ENCODE measurements around the gene ZIC1. TPM values are rescaled to one million over a fixed set of nuclear protein-coding genes. Genes with fewer than 3 reads are reported as not detected.

The ZIC1 gene
- polyA plus RNA-seq, 1 donor (not counting 4 experiments of a cell fraction or from before 2014, with no cell fraction given), result not detected

DNA sequence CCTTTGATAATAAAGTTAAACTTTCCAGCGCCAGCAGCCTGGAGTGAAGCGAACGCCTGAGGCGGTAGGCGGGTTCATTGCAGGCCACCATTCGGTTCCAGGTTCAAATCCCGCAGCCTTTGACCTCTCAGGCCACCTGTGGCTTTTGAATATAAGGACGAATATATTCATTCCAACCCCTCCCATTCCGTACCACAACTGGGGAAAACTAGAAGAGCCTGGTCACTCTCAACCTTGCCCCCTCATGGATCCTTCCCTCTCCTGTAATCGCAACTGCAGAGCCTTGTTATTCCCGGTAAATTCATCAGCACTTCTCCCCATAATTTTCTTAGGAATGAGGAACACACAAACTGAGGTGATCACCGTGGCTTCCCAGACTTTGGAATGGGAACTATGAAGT lies 38.0 kb upstream of the ZIC1 start:
- DNase-seq (ENCODE audit: low read depth, low spot score) (no peak), FAIRE-seq (no peak)
- dilution Hi-C loops (cut with MboI; ENCODE audit: extremely low pct_ligation_motif_present, low sequenced_read_pairs), result no loop called here
- Histone ChIP-seq H2AFZ (ENCODE audit: control insufficient read depth, low read length) (no peak overlapping the region), H3K4me2 (ENCODE audit: control insufficient read depth, extremely low read depth, insufficient read depth, low read depth, low read length) (no peak overlapping the region), H3K9me3 (ENCODE audit: control insufficient read depth, low read depth, low read length) (no peaks in the 10 kb centered on the region), H3K9ac (ENCODE audit: control insufficient read depth, extremely low read depth, insufficient read depth, low read length) (no peak overlapping the region), H3K27me3 (ENCODE audit: control insufficient read depth, extremely low read depth, insufficient read depth, low read length) (peaks cover 65% of the 10 kb centered on the region), H3K9me1 (ENCODE audit: control insufficient read depth, extremely low read depth, insufficient read depth, low read length) (no peaks in the 10 kb centered on the region), H3K36me3 (ENCODE audit: control insufficient read depth in 2 of 2, extremely low read depth in 1 of 2, insufficient read depth in 2 of 2, low read length in 2 of 2) (no peaks in the 10 kb centered on the region), H3K4me1 (ENCODE audit: control insufficient read depth, extremely low read depth, insufficient read depth, low read length) (no peaks in the 10 kb centered on the region), H3K27ac (ENCODE audit: control insufficient read depth, insufficient read depth, low read length) (no peak overlapping the region), H4K20me1 (ENCODE audit: control insufficient read depth, extremely low read depth, insufficient read depth, low read length) (no peaks in the 10 kb centered on the region), H3K4me3 (ENCODE audit: control insufficient read depth in 2 of 3, extremely low read depth in 1 of 3, insufficient read depth in 2 of 3, low read depth in 1 of 3, low read length in 3 of 3) (no peak overlapping the region), H3K79me2 (ENCODE audit: control insufficient read depth, insufficient read depth, low read length) (no peaks in the 10 kb centered on the region)
- no peak for TF ChIP-seq CTCF (optimal IDR thresholded peaks at IDR 0.05 in 1 of 3, IDR thresholded peaks at IDR 0.05 in 1 of 3, conservative IDR thresholded peaks at IDR 0.05 in 1 of 3; ENCODE audit: extremely low read depth in 1 of 3, insufficient read depth in 2 of 3, low read length in 3 of 3)
- no peak for TF ChIP-seq EZH2 (IDR thresholded peaks at IDR 0.05; ENCODE audit: low read length)

- no peaks in the 10 kb centered on the region for H4K20me1 ChIP-seq (ENCODE audit: control insufficient read depth, extremely low read depth, insufficient read depth, low read length)
- H3K4me3 ChIP-seq (ENCODE audit: control insufficient read depth in 2 of 3, extremely low read depth in 1 of 3, insufficient read depth in 2 of 3, low read depth in 1 of 3, low read length in 3 of 3), result no peak overlapping the region
- no peak overlapping the region for H2AFZ ChIP-seq (ENCODE audit: control insufficient read depth, low read length)
- no peak overlapping the region for H3K9ac ChIP-seq (ENCODE audit: control insufficient read depth, extremely low read depth, insufficient read depth, low read length)
- no peaks in the 10 kb centered on the region for H3K9me1 ChIP-seq (ENCODE audit: control insufficient read depth, extremely low read depth, insufficient read depth, low read length)
- H3K27ac ChIP-seq (ENCODE audit: control insufficient read depth, insufficient read depth, low read length), result no peak overlapping the region
- H3K4me2 ChIP-seq (ENCODE audit: control insufficient read depth, extremely low read depth, insufficient read depth, low read depth, low read length), result no peak overlapping the region
- FAIRE-seq (no peak), DNase-seq (ENCODE audit: low read depth, low spot score) (no peak)
- TF ChIP-seq EZH2 (IDR thresholded peaks at IDR 0.05; ENCODE audit: low read length) (no peak), CTCF (optimal IDR thresholded peaks at IDR 0.05 in 1 of 3, IDR thresholded peaks at IDR 0.05 in 1 of 3, conservative IDR thresholded peaks at IDR 0.05 in 1 of 3; ENCODE audit: extremely low read depth in 1 of 3, insufficient read depth in 2 of 3, low read length in 3 of 3) (no peak)
- dilution Hi-C loops (cut with MboI; ENCODE audit: extremely low pct_ligation_motif_present, low sequenced_read_pairs), result no loop called here
- H3K9me3 ChIP-seq (ENCODE audit: control insufficient read depth, low read depth, low read length), result no peaks in the 10 kb centered on the region
- H3K36me3 ChIP-seq (ENCODE audit: control insufficient read depth in 2 of 2, extremely low read depth in 1 of 2, insufficient read depth in 2 of 2, low read length in 2 of 2), result no peaks in the 10 kb centered on the region
- H3K79me2 ChIP-seq (ENCODE audit: control insufficient read depth, insufficient read depth, low read length), result no peaks in the 10 kb centered on the region
- H3K4me1 ChIP-seq (ENCODE audit: control insufficient read depth, extremely low read depth, insufficient read depth, low read length), result no peaks in the 10 kb centered on the region
- peaks cover 69% of the 10 kb centered on the region for H3K27me3 ChIP-seq (ENCODE audit: control insufficient read depth, extremely low read depth, insufficient read depth, low read length)
Observed at GRCh38 chr3:147371771-147372340, 37.3 kb upstream of the ZIC1 start.

Data from keratinocyte (primary cell).